Activated CD4-positive, alpha-beta memory T cell treated with anti-CD3 and anti-CD28 coated beads for 36 hours (primary cell): ENCODE data around the gene CHST10. TPM values are rescaled to one million over a fixed set of nuclear protein-coding genes. Genes with fewer than 3 reads are reported as not detected.

Source experiments
- CTCF ChIA-PET: fragments of 350-600 bp; sonication (Branson Sonifier 250); formaldehyde crosslinking; loops from one replicate; lab custom pipeline; 2021; ENCODE audit warnings: antibody characterized with exemption, inconsistent platforms; lab: Charles Lee
- POLR2A ChIA-PET: fragments of 350-600 bp; sonication (Branson Sonifier 250); formaldehyde crosslinking; loops from one replicate; lab custom pipeline; 2021; ENCODE audit warnings: antibody characterized with exemption; lab: Charles Lee
- DNase-seq: peaks from one replicate; pipeline ENCODE4 v3.0.0-alpha.2; 2020
- H3K27ac Mint-ChIP-seq: one replicate; pipeline ENCODE4 v1.8.0; 2021; ENCODE audit warnings: mixed read lengths
- H3K27me3 Mint-ChIP-seq: one replicate; pipeline ENCODE4 v1.8.0; 2021; ENCODE audit warnings: mixed read lengths
- H3K36me3 Mint-ChIP-seq: one replicate; pipeline ENCODE4 v1.8.0; 2021; ENCODE audit warnings: mixed read lengths
- H3K4me1 Mint-ChIP-seq: one replicate; pipeline ENCODE4 v1.8.0; 2021; ENCODE audit warnings: low read depth, mixed read lengths
- H3K4me3 Mint-ChIP-seq: one replicate; pipeline ENCODE4 v1.8.0; 2021; ENCODE audit warnings: mild to moderate bottlenecking, mixed read lengths
- H3K9me3 Mint-ChIP-seq: one replicate; pipeline ENCODE4 v1.8.0; 2021; ENCODE audit warnings: mixed read lengths
- intact Hi-C: fragments of 100-400 bp; cut with micrococcal nuclease; formaldehyde crosslinking; loops from one replicate; pipeline ENCODE4 v1.15.1; 2023
- total RNA-seq, 2 experiments: library from RNA; stranded (reverse); gene quantifications; one replicate each; pipeline ENCODE4 v1.2.3, GENCODE V29; 2021

Gene CHST10
- total RNA-seq, 2 experiments from 2014 or later = 3.6 to 4.7 TPM

DNA sequence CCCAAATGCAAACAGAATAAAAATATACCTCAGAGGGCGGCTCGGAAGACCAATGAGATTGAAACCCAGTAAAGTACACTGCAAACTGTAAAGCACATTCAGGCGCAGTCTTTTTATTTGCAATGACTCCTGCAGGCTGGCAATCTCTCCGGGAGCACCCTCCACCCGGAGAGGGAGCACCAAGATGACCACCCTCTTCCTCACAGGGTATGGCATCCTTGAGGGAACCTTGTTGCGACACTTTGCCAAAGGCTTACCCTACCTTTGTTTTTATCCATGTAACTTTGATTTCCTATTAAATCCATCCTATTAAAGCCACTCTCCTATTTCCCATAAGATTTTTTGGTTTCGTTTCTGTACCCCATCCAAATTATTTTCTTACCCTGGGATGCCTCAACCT lies 16.2 kb downstream of the CHST10 start:
- no peak for DNase-seq
- Mint-ChIP-seq H3K4me3 (no peak overlapping the region), H3K4me1 (no peaks in the 10 kb centered on the region), H3K9me3 (no peaks in the 10 kb centered on the region), H3K27me3 (no peaks in the 10 kb centered on the region), H3K27ac (no peak overlapping the region), H3K36me3 (no peaks in the 10 kb centered on the region)
- intact Hi-C loops = no loop called here
- ChIA-PET CTCF (interaction anchor here (1.0 kb wide), 1 partner anchor 205 kb away, joined by 3 read pairs; no protein-coding TSS in a partner anchor), POLR2A (no interaction called here)

DNA sequence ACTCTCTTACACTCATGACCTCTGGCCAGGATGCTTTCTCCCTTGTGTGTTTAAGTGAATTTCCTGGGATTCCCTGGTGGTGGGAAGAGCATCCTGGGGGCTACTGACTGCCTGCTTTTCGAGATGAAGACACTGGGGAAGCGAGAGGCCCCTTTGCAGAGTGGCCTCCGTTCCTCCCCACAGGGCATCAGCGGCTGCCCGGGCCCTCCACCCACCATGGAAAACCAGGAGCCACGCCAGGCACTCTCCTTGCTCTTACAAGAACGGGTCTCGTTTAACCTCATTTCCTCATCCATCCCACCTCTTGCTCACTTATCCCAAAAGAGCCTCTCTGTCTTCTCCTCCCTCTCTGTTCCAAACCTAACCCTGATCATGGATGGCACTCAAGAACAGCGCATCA lies 17.8 kb downstream of the CHST10 start:
- H3K27ac Mint-ChIP-seq = no peak overlapping the region
- intact Hi-C loops = no loop called here
- H3K36me3 Mint-ChIP-seq = no peaks in the 10 kb centered on the region
- H3K27me3 Mint-ChIP-seq = no peaks in the 10 kb centered on the region
- no peaks in the 10 kb centered on the region for H3K4me1 Mint-ChIP-seq
- no peak for DNase-seq
- POLR2A ChIA-PET = no interaction called here
- H3K9me3 Mint-ChIP-seq = no peaks in the 10 kb centered on the region
- H3K4me3 Mint-ChIP-seq = no peak overlapping the region
- CTCF ChIA-PET = no interaction called here

DNA sequence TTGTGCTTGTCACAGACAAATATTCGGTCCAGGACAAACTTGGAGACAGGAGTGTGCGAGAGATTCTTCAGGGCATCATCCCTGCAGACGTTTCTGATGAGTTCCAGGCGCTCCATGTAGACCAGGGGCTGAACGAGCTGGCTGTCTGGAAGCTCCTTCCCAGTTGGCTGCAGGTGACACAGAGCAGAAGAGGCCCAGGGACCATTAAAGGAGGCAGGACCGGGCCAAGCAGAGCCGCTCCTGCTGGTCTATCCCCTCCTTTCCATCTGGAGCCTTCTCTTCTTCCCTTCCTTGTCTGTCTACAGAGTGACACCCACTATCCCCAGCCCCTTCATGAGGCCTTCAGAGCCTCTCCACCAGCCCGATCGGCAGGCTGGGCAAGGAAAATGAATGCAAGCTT lies 19.5 kb downstream of the CHST10 start:
- DNase-seq = no peak
- Mint-ChIP-seq H3K4me1 (no peaks in the 10 kb centered on the region), H3K27me3 (no peaks in the 10 kb centered on the region), H3K36me3 (no peaks in the 10 kb centered on the region), H3K4me3 (no peak overlapping the region), H3K27ac (no peak overlapping the region), H3K9me3 (no peaks in the 10 kb centered on the region)
- POLR2A ChIA-PET = no interaction called here
- CTCF ChIA-PET = interaction anchor here (0.9 kb wide), 1 partner anchor 19 kb away, joined by 3 read pairs; the partner anchor contains the start of gene CHST10
- intact Hi-C loops = no loop called here

GRCh38 chr2:100397118-100397860 lies 20.2 kb downstream of the CHST10 start:
- Mint-ChIP-seq H3K4me1 (no peaks in the 10 kb centered on the region), H3K27me3 (no peaks in the 10 kb centered on the region), H3K36me3 (no peaks in the 10 kb centered on the region), H3K4me3 (no peak overlapping the region), H3K9me3 (no peaks in the 10 kb centered on the region), H3K27ac (no peak overlapping the region)
- intact Hi-C loops = no loop called here
- POLR2A ChIA-PET = no interaction called here
- CTCF ChIA-PET = no interaction called here
- DNase-seq = no peak

DNA sequence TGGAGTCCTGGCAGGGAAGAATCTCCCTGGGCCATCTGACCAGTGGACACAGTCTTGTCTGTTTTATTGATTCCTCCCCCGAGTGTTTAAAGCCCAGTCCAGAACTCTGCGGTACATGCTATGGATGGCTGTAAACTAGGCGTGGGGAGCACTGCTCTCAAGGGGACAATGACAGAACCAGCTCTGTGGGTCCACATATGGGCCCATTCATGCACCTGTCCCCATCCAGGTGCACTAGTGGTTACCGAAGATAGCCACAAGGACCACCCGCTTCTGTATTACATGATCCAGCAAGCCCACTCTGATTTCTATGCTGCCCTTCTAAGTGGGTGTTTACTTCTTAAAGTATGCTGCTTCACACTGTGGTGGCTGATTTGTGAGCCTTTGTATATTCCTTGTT lies 21.0 kb downstream of the CHST10 start:
- no peak for DNase-seq
- Mint-ChIP-seq H3K36me3 (no peaks in the 10 kb centered on the region), H3K9me3 (no peaks in the 10 kb centered on the region), H3K4me3 (no peak overlapping the region), H3K4me1 (no peaks in the 10 kb centered on the region), H3K27ac (no peak overlapping the region), H3K27me3 (no peaks in the 10 kb centered on the region)
- intact Hi-C loops = no loop called here
- CTCF ChIA-PET = no interaction called here
- POLR2A ChIA-PET = no interaction called here

DNA sequence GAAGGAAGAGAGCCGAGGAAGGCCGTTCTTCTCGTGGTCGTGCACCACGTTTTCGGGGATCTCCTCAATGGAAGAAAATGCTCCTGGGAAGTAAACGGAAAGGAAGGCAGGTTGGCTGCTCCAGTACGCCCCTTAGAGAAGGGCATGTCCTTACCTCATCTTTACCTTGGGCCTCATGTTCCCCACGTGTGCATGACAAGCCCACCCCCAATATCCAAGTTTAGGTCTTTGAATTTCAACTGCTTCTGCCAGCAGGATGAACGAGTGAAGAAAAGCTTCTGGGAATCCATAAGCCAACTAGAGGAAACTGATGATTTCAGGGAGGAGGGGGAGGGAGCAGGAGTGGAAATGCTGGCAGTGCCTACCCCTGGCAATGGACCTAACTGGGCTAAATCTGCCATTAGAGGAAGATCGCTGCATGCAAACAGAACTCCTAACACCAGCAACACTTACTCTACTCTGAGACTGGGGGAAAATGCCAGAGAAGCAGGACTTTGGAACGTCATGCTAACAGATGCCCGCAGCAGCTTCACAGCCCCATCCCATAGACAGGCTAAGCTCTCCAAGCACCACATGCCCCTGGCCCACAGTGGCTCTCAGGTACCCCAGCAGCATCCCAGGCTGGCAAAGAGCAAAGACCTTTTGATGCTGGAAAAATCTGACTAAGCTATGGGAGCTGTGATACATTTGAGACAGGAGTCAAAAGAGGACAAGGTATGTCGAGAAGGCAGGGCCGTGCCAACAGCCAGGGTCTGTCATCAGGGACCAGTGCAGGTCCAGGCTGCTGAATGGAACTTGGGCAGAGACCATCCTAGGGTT lies 21.7 kb downstream of the CHST10 start:
- H3K36me3 Mint-ChIP-seq = no peaks in the 10 kb centered on the region
- intact Hi-C loops = no loop called here
- DNase-seq = no peak
- no peak overlapping the region for H3K4me3 Mint-ChIP-seq
- POLR2A ChIA-PET = no interaction called here
- H3K4me1 Mint-ChIP-seq = no peaks in the 10 kb centered on the region
- no peaks in the 10 kb centered on the region for H3K27me3 Mint-ChIP-seq
- H3K27ac Mint-ChIP-seq = no peak overlapping the region
- no peaks in the 10 kb centered on the region for H3K9me3 Mint-ChIP-seq
- CTCF ChIA-PET = no interaction called here

DNA sequence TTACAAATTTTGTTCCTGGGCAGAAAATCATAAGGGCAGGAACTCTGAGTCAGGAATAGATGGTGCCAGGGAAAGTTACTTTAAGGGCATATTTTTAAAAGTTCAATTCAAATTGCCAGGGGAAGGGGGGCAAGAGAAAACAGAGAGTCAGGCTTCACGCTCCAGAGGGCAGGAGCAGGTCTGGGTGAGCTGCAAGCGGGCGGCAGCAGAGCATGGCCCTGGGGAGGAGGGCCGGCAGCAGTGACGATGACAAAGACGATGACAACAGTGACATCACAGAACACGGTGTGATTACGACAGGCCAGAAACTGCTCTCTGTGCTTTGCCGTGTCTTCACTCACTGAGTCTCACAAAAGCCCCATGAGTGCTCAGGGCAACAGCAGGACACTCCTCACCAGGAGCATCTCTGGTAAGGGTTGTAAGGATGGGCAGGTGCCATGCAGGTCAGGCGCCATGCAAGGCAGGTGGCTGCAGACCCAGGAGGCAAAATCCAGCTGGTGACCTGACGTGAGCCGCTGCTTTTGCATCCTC lies 23.3 kb downstream of the CHST10 start:
- intact Hi-C loops = no loop called here
- no peaks in the 10 kb centered on the region for H3K36me3 Mint-ChIP-seq
- no peaks in the 10 kb centered on the region for H3K4me1 Mint-ChIP-seq
- H3K27me3 Mint-ChIP-seq = no peaks in the 10 kb centered on the region
- H3K9me3 Mint-ChIP-seq = no peaks in the 10 kb centered on the region
- POLR2A ChIA-PET = no interaction called here
- H3K4me3 Mint-ChIP-seq = no peak overlapping the region
- CTCF ChIA-PET = no interaction called here
- no peak overlapping the region for H3K27ac Mint-ChIP-seq
- DNase-seq = no peak

DNA sequence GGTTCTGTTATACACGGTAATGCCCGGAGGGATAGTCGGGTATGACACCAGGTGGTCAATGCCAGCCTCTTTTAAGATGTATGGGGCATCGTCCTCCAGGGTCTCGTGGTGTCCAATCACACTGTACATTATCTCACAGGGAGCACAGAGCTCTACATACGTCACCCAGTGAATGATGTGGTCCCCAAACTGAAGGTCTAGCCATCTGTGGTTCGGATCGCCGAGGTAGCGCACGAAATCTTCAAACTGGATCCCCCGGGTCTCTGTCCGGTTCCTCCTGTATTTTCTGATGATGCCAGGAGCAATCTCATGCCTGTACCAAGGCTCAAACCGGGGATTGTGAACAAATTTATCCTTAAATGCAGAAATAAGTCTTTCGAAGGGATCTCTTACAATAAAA lies 24.1 kb downstream of the CHST10 start:
- Mint-ChIP-seq H3K36me3 (no peaks in the 10 kb centered on the region), H3K4me1 (no peaks in the 10 kb centered on the region), H3K27me3 (no peaks in the 10 kb centered on the region), H3K27ac (no peak overlapping the region), H3K9me3 (no peaks in the 10 kb centered on the region), H3K4me3 (no peak overlapping the region)
- intact Hi-C loops = no loop called here
- DNase-seq = no peak
- ChIA-PET POLR2A (no interaction called here), CTCF (interaction anchor here (1.2 kb wide), 1 partner anchor 12 kb away, joined by 5 read pairs; no protein-coding TSS in a partner anchor)

DNA sequence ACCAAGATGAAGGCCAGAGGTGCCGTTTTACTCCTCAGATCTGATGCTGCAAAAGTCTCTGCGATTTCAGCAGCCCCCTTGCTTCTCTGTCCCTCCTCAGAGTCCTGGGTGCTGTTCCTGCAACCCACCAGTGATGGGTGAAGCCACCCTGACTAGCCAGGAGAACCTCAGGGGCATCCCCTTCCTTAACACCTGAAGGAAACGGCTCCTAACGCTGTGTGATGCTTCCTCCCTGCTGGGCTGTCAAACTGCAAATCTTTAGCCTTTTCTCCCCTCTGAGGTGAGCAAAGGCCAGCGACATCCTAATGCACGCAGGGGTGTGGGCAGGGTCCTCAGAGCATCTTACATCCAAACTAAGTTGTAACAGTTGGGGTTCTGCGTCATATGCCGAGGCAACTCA lies 24.8 kb downstream of the CHST10 start:
- Mint-ChIP-seq H3K36me3 (no peaks in the 10 kb centered on the region), H3K9me3 (no peaks in the 10 kb centered on the region), H3K4me3 (no peak overlapping the region), H3K27me3 (no peaks in the 10 kb centered on the region), H3K27ac (no peak overlapping the region), H3K4me1 (no peaks in the 10 kb centered on the region)
- intact Hi-C loops = no loop called here
- DNase-seq = no peak
- ChIA-PET CTCF (interaction anchor here (1.2 kb wide), 1 partner anchor 12 kb away, joined by 5 read pairs; no protein-coding TSS in a partner anchor), POLR2A (no interaction called here)

- no peak overlapping the region for H3K27ac Mint-ChIP-seq
- ChIA-PET POLR2A (no interaction called here), CTCF (interaction anchor here (1.2 to 1.9 kb wide), 2 partner anchors 10 to 130 kb away, joined by 5 to 8 read pairs; no protein-coding TSS in a partner anchor)
- no peak for DNase-seq
- no peaks in the 10 kb centered on the region for H3K36me3 Mint-ChIP-seq
- no peaks in the 10 kb centered on the region for H3K4me1 Mint-ChIP-seq
- no peaks in the 10 kb centered on the region for H3K27me3 Mint-ChIP-seq
- intact Hi-C loops = no loop called here
- H3K9me3 Mint-ChIP-seq = no peaks in the 10 kb centered on the region
- H3K4me3 Mint-ChIP-seq = no peak overlapping the region
These were observed 25.5 kb downstream of the CHST10 start for GRCh38 chr2:100391735-100392515.

- DNase-seq = no peak
- H3K27me3 Mint-ChIP-seq = no peaks in the 10 kb centered on the region
- H3K36me3 Mint-ChIP-seq = no peaks in the 10 kb centered on the region
- intact Hi-C loops = no loop called here
- H3K27ac Mint-ChIP-seq = no peak overlapping the region
- H3K4me1 Mint-ChIP-seq = no peaks in the 10 kb centered on the region
- CTCF ChIA-PET = interaction anchor here (1.2 to 2.4 kb wide), 4 partner anchors 9 to 128 kb away, joined by 3 to 8 read pairs (median 6); no protein-coding TSS in a partner anchor
- H3K9me3 Mint-ChIP-seq = no peaks in the 10 kb centered on the region
- no peak overlapping the region for H3K4me3 Mint-ChIP-seq
- POLR2A ChIA-PET = no interaction called here
These were observed 27.2 kb downstream of the CHST10 start for GRCh38 chr2:100390001-100390940.
